Mesothelial cell of epicardium (in vitro differentiated cells): Measurements from ENCODE around the gene SDR9C7. TPM values are rescaled to one million over a fixed set of nuclear protein-coding genes. Genes with fewer than 3 reads are reported as not detected.
A peak's percentile ranks its signal among the peaks of the same experiment; 100 is the strongest.

Experiments
- DNase-seq, 2 experiments: peaks; one replicate each; pipeline ENCODE4 v3.0.0; 2021; ENCODE audit warnings: low spot score in 2 of 2; ENCODE audit not compliant: unreplicated experiment in 2 of 2
- H3K27ac Mint-ChIP-seq: 2 replicates; pipeline ENCODE4 v1.8.0; 2021; ENCODE audit warnings: mixed read lengths
- H3K27me3 Mint-ChIP-seq: 2 replicates; pipeline ENCODE4 v1.8.0; 2021; ENCODE audit warnings: low read depth, mixed read lengths
- H3K36me3 Mint-ChIP-seq: 2 replicates; pipeline ENCODE4 v1.8.0; 2021; ENCODE audit warnings: mixed read lengths
- H3K4me1 Mint-ChIP-seq: 2 replicates; pipeline ENCODE4 v1.8.0; 2021; ENCODE audit warnings: mixed read lengths
- H3K4me3 Mint-ChIP-seq: 2 replicates; pipeline ENCODE4 v1.8.0; 2021; ENCODE audit warnings: mild to moderate bottlenecking, moderate library complexity, mixed read lengths
- H3K9me3 Mint-ChIP-seq: 2 replicates; pipeline ENCODE4 v1.8.0; 2021; ENCODE audit warnings: mixed read lengths
- total RNA-seq: library from RNA; stranded (reverse); gene quantifications from 3 replicates; pipeline ENCODE4 v1.2.1, GENCODE V29; 2021
- TF ChIP-seq, protein P1 (sequence below): fragments of 200-600 bp; sonication (generic); IDR thresholded peaks from one replicate; pipeline ENCODE4 v1.5.0; 2021; ENCODE audit warnings: antibody characterized with exemption; ENCODE audit not compliant: unreplicated experiment

The SDR9C7 gene
- total RNA-seq, 1 donor from 2014 or later: 0.40 TPM

DNA sequence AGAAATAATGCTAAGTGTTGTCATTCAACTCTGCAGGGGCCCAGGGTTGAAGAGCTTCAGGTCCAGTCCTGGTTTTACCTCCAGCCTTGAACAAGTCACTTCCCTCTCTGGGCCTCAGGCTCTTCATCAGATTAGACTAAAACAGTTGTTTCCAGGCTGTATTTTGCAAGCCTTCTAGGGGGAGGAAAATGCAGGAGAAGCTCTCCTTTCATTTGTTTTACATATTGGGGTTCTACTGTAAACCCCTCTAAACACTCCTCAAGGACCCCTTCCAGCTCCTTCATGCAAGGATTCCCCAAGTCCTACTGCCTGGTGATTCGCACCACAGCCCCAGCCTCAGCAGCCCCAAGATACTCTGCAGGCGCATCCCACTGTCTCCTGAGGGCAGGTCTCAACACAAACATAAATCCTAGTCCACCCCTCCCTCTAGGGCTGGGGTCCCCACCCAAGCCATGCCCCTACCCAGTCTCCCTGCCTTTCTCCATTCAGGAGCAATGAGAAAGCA, 2.7 kb downstream of the SDR9C7 start:
- Mint-ChIP-seq H3K4me1 (peaks cover 23% of the 10 kb centered on the region), H3K36me3 (no peaks in the 10 kb centered on the region), H3K27ac (peak overlapping the region; percentile 61), H3K4me3 (peak overlapping the region; percentile 2), H3K27me3 (peaks cover 8% of the 10 kb centered on the region), H3K9me3 (no peaks in the 10 kb centered on the region)
- DNase-seq: no peak
- TF ChIP-seq, protein P1, sequence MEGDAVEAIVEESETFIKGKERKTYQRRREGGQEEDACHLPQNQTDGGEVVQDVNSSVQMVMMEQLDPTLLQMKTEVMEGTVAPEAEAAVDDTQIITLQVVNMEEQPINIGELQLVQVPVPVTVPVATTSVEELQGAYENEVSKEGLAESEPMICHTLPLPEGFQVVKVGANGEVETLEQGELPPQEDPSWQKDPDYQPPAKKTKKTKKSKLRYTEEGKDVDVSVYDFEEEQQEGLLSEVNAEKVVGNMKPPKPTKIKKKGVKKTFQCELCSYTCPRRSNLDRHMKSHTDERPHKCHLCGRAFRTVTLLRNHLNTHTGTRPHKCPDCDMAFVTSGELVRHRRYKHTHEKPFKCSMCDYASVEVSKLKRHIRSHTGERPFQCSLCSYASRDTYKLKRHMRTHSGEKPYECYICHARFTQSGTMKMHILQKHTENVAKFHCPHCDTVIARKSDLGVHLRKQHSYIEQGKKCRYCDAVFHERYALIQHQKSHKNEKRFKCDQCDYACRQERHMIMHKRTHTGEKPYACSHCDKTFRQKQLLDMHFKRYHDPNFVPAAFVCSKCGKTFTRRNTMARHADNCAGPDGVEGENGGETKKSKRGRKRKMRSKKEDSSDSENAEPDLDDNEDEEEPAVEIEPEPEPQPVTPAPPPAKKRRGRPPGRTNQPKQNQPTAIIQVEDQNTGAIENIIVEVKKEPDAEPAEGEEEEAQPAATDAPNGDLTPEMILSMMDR: no peak

- Mint-ChIP-seq H3K4me1 (peaks cover 23% of the 10 kb centered on the region), H3K27ac (no peak overlapping the region), H3K36me3 (no peaks in the 10 kb centered on the region), H3K4me3 (no peak overlapping the region), H3K9me3 (no peaks in the 10 kb centered on the region), H3K27me3 (peaks cover 13% of the 10 kb centered on the region)
- TF ChIP-seq, protein P1: no peak
- no peak for DNase-seq
Measured at GRCh38 chr12:56930241-56930640, 4.0 kb downstream of the SDR9C7 start.

DNA sequence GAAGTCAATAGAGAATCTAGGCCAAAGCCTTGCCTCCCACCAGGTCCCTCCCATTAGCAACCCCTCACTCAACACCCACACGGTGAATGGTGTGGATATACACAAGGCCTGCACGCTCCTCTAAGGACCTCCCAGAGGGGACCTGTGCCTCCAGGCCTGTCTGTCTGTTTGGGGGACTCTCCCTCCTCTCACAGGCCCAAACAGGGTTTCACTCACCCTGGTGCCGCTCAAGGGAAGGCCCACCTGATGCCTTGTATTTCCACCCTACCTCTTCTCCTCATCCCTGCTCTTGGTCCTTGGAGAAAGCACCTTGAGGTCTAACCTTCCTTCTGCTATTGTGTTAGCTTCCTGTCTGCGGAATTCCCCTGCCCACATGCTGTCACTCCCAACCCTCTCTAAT, 4.4 kb downstream of the SDR9C7 start:
- H3K27ac Mint-ChIP-seq: no peak overlapping the region
- peaks cover 13% of the 10 kb centered on the region for H3K27me3 Mint-ChIP-seq
- peaks cover 23% of the 10 kb centered on the region for H3K4me1 Mint-ChIP-seq
- TF ChIP-seq, protein P1: no peak
- no peak for DNase-seq
- no peak overlapping the region for H3K4me3 Mint-ChIP-seq
- H3K36me3 Mint-ChIP-seq: no peaks in the 10 kb centered on the region
- H3K9me3 Mint-ChIP-seq: no peaks in the 10 kb centered on the region

GRCh38 chr12:56928262-56928661, 5.9 kb downstream of the SDR9C7 start:
- no peaks in the 10 kb centered on the region for H3K36me3 Mint-ChIP-seq
- no peak for DNase-seq
- H3K27me3 Mint-ChIP-seq: peaks cover 13% of the 10 kb centered on the region
- no peak overlapping the region for H3K27ac Mint-ChIP-seq
- TF ChIP-seq, protein P1: no peak
- H3K4me3 Mint-ChIP-seq: no peak overlapping the region
- H3K4me1 Mint-ChIP-seq: peaks cover 22% of the 10 kb centered on the region
- no peaks in the 10 kb centered on the region for H3K9me3 Mint-ChIP-seq

- H3K36me3 Mint-ChIP-seq: no peaks in the 10 kb centered on the region
- H3K27me3 Mint-ChIP-seq: peaks cover 13% of the 10 kb centered on the region
- peaks cover 13% of the 10 kb centered on the region for H3K4me1 Mint-ChIP-seq
- TF ChIP-seq, protein P1: no peak
- H3K4me3 Mint-ChIP-seq: no peak overlapping the region
- H3K27ac Mint-ChIP-seq: no peak overlapping the region
- H3K9me3 Mint-ChIP-seq: no peaks in the 10 kb centered on the region
- no peak for DNase-seq
Measured at GRCh38 chr12:56927281-56927680, 6.9 kb downstream of the SDR9C7 start.

- H3K9me3 Mint-ChIP-seq: peaks cover 10% of the 10 kb centered on the region
Measured at GRCh38 chr12:56922031-56922430, 12.2 kb downstream of the SDR9C7 start.

More at GRCh38 chr12:56922031-56922430, 12.2 kb downstream of the SDR9C7 start:
- Mint-ChIP-seq H3K27me3 (peaks cover 17% of the 10 kb centered on the region), H3K27ac (no peak overlapping the region), H3K4me3 (no peak overlapping the region), H3K36me3 (no peaks in the 10 kb centered on the region), H3K4me1 (no peaks in the 10 kb centered on the region)
- DNase-seq: no peak
- TF ChIP-seq, protein P1: no peak
